ENCODE data around the gene SLC37A1.

Gene SLC37A1

GRCh38 chr21:42544544-42544943 lies 30.9 kb downstream of the SLC37A1 start:
- TF ChIP-seq, protein P1, sequence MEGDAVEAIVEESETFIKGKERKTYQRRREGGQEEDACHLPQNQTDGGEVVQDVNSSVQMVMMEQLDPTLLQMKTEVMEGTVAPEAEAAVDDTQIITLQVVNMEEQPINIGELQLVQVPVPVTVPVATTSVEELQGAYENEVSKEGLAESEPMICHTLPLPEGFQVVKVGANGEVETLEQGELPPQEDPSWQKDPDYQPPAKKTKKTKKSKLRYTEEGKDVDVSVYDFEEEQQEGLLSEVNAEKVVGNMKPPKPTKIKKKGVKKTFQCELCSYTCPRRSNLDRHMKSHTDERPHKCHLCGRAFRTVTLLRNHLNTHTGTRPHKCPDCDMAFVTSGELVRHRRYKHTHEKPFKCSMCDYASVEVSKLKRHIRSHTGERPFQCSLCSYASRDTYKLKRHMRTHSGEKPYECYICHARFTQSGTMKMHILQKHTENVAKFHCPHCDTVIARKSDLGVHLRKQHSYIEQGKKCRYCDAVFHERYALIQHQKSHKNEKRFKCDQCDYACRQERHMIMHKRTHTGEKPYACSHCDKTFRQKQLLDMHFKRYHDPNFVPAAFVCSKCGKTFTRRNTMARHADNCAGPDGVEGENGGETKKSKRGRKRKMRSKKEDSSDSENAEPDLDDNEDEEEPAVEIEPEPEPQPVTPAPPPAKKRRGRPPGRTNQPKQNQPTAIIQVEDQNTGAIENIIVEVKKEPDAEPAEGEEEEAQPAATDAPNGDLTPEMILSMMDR (conservative IDR thresholded peaks at IDR 0.05), result no peak

GRCh38 chr21:42545317-42545716 lies 31.7 kb downstream of the SLC37A1 start:
- TF ChIP-seq, protein P1 (conservative IDR thresholded peaks at IDR 0.05), result no peak
- peak overlapping the region; percentile 83 for H3K27ac ChIP-seq

More at GRCh38 chr21:42544544-42544943, 30.9 kb downstream of the SLC37A1 start:
- peak overlapping the region; percentile 83 for H3K27ac ChIP-seq

- TF ChIP-seq, protein P1 (conservative IDR thresholded peaks at IDR 0.05), result no peak
These were observed 32.1 kb downstream of the SLC37A1 start for GRCh38 chr21:42545745-42546144.

GRCh38 chr21:42546433-42546832 lies 32.8 kb downstream of the SLC37A1 start:
- peak overlapping the region; percentile 83; the same call in 1 of the 2 replicates for H3K27ac ChIP-seq
- TF ChIP-seq, protein P1 (conservative IDR thresholded peaks at IDR 0.05), result no peak

More at GRCh38 chr21:42545745-42546144, 32.1 kb downstream of the SLC37A1 start:
- H3K27ac ChIP-seq, result peak overlapping the region; percentile 83

DNA sequence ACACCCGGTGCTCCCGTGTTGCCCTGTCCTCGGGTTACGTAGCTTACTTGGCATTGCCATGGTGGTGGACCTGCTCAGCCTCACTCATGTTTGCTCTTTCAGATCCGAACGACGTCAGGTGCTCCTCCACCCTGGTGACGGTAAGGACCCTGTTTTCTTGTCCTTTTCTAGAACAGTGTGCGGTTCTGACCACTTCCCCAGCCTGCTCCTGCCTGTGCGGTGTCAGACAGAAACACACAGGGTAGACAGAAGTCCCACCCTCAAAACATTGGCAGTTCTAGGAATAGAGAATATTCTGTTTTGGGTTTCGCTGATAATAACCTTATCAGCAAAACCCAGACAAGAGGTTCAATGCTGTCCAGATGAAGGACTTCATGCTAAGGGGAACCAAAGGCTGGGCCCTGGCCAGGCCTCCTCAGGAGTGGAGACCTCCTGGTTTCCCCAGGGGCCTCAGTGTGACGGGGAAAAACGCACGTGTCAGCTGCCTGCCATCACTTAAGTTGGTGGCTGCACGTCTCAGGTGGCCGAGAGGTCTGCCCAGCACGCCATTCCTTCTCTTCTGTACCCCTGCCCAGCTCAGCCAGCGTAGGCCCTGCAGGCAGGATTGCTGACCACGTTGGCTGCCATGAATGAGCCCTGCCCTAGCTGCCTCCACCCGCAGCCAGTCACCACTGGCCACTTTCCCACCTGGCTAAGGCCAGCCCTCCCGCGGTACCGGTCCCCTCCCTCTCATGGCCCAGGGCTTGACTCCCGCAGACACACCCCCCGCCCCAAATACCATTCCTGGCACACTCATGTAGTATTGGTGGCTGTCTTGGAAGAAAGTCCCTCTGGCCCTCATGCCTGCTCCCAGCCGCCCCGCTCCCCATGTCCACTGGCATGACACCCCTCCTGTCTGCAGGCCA lies 33.6 kb downstream of the SLC37A1 start:
- TF ChIP-seq, protein P1 (conservative IDR thresholded peaks at IDR 0.05), result no peak
- H3K27ac ChIP-seq, result peak overlapping the region; percentile 83; the same call in 1 of the 2 replicates

DNA sequence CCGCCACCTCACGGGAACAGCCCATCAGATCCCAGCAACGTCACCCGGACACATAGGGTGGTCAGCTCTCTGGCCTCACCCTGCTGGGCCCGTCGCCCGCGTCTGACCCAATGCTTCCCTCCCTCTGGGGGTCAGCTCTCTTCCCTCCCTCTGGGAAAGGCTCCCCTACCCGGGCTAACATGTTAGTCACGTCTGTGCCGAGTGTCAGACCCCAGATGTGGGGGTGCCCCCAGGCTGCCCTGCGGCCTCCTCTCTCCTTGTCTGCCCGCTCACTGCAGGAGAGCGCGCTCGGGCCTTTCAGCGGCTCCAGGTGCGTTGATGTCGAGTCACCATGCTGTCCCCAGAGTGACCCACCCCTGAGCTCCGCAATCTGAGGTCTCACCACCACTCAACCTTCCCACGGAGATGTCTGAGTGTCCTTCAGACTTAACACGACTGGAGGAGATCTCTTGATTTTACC lies 34.3 kb downstream of the SLC37A1 start:
- peak overlapping the region; percentile 83; the same call in 1 of the 2 replicates for H3K27ac ChIP-seq
- TF ChIP-seq, protein P1 (conservative IDR thresholded peaks at IDR 0.05), result no peak

DNA sequence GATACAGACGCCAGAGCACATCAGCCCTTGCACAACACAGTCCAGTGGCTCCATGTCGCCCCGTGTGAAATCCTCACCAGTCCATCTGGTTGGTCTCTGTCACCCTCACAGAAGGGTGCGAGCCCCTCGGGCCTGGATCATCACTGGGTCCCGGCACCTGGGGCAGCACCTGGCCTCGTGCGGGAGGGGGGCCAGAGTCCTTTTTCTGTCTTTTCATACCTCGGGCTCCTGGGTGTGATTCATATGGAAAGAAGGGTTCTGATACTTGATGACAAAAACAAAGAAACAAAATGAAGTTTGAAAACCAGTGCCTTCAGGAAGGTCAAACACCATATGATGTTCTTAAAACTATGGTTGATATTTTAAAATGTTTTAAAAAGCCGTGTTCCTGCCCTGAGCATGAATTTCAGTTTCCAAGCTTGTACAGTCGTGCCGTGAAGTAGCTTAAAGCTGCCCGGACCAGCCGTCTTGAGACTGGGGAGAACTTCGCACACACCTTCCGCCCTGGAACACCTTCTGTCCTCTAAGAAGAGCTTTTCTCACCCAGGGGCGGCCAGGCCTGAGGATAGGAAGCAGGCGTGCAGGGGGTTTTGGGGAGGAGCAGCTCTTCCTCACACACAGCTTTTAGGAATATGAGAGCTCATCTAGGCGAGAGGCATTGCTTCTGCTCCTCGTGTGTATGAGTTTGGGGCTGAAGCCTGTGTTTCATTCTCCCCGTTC lies 35.2 kb downstream of the SLC37A1 start:
- peak overlapping the region; percentile 83 for H3K27ac ChIP-seq
- TF ChIP-seq, protein P1 (conservative IDR thresholded peaks at IDR 0.05), result no peak
